SU-DHL-6 (cell line): ENCODE data around the gene CHRM2.

Source experiments
- CTCF ChIP-seq: fragments of 200-600 bp; sonication (generic); IDR thresholded peaks from one replicate; pipeline ENCODE4 v1.5.1; 2017; ENCODE audit warnings: antibody characterized with exemption, mild to moderate bottlenecking, low read length, moderate library complexity; ENCODE audit not compliant: insufficient read depth, poor library complexity, severe bottlenecking
- EZH2phosphoT487 ChIP-seq: fragments of 200-600 bp; sonication (generic), shearing (Covaris generic); conservative IDR thresholded peaks from 2 replicates; pipeline ENCODE4 v1.6.1; 2018; ENCODE audit warnings: mild to moderate bottlenecking, antibody characterized with exemption, low read length, moderate library complexity, mixed read lengths

GRCh38 chr7:137045573-137045972, 177.1 kb downstream of the CHRM2 start:
- TF ChIP-seq CTCF (no peak), EZH2phosphoT487 (no peak)
